ENCODE results near the gene SPATS2L. TPM values are rescaled to one million over a fixed set of nuclear protein-coding genes. Genes with fewer than 3 reads are reported as not detected.
A peak's percentile ranks its signal among the peaks of the same experiment; 100 is the strongest.

SPATS2L gene
- polyA plus RNA-seq, 2 of the 4 experiments (the other 2 are of a cell fraction) = 85.2 to 202 TPM

DNA sequence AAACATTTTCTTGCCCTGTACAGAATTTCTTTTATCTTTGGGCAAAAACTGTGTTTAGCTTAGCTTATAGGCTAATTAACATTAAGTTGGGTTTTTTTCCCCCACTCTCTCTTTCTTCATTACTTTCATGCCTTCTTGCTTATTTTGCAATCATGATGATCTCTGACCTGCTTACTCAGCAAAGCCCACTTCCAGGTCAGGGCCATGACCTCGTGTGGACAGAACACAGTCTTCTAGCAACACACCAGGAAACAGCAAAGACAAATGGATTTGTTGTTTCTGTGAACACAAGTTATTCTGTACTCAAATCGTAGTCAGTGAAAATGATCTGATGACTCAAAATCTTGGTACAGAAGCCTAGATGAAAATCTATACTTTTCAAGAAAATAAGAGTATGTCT is 60.7 kb downstream of the SPATS2L start:
- no peak for FAIRE-seq
- POLR2A ChIA-PET = no interaction called here
- ATAC-seq = no peak
- Histone ChIP-seq H3K4me2 (0 out of 3 replicates have a peak overlapping the region, but pooled peaks have one; percentile 10), H3K4me3 (no peak overlapping the region), H3K9me3 (no peaks in the 10 kb centered on the region), H3K4me1 (peaks cover 16% of the 10 kb centered on the region; the same call in 2 of the 3 replicates), H3K27ac (no peak overlapping the region)
- WGBS (ENCODE audit: missing lambda C conversion rate) = 34% methylated on average over 2 of the region's 2 CpGs
- DNase-seq (ENCODE audit: low read depth in 1 of 2, low spot score in 1 of 2) = peak in 1 of 2 experiments; percentile 17
- CTCF ChIA-PET = interaction anchor here (1.5 kb wide), 1 partner anchor 387 kb away, joined by 3 read pairs; no protein-coding TSS in a partner anchor
- TF ChIP-seq TP53 (CRISPR knock-in tag; IDR thresholded peaks at IDR 0.05) (no peak), CEBPB (IDR thresholded peaks at IDR 0.05) (peak in 1 of 2 experiments; percentile 13; a peak in 1 of 4 replicates), MAFK (IDR thresholded peaks at IDR 0.05; ENCODE audit: partially characterized antibody) (peak; percentile 77), FOSL2 (IDR thresholded peaks at IDR 0.05) (no peak), FOSL2 (CRISPR knock-in tag; IDR thresholded peaks at IDR 0.05) (no peak), POLR2AphosphoS2 (conservative IDR thresholded peaks at IDR 0.05; ENCODE audit: low read length) (no peak), RFX5 (IDR thresholded peaks at IDR 0.05) (no peak), ZC3H11A (IDR thresholded peaks at IDR 0.05) (no peak), RAD21 (conservative IDR thresholded peaks at IDR 0.05 in 1 of 2, IDR thresholded peaks at IDR 0.05 in 1 of 2) (no peak), CBX8 (IDR thresholded peaks at IDR 0.05) (no peak), ZSCAN20 (CRISPR knock-in tag; IDR thresholded peaks at IDR 0.05) (no peak), CBX2 (IDR thresholded peaks at IDR 0.05; ENCODE audit: borderline replicate concordance, low read depth) (no peak), PHF8 (IDR thresholded peaks at IDR 0.05; ENCODE audit: borderline replicate concordance, low read depth) (no peak)
- TF ChIP-seq, protein P1, sequence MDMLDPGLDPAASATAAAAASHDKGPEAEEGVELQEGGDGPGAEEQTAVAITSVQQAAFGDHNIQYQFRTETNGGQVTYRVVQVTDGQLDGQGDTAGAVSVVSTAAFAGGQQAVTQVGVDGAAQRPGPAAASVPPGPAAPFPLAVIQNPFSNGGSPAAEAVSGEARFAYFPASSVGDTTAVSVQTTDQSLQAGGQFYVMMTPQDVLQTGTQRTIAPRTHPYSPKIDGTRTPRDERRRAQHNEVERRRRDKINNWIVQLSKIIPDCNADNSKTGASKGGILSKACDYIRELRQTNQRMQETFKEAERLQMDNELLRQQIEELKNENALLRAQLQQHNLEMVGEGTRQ (IDR thresholded peaks at IDR 0.05) = no peak
- TF ChIP-seq, protein P2, sequence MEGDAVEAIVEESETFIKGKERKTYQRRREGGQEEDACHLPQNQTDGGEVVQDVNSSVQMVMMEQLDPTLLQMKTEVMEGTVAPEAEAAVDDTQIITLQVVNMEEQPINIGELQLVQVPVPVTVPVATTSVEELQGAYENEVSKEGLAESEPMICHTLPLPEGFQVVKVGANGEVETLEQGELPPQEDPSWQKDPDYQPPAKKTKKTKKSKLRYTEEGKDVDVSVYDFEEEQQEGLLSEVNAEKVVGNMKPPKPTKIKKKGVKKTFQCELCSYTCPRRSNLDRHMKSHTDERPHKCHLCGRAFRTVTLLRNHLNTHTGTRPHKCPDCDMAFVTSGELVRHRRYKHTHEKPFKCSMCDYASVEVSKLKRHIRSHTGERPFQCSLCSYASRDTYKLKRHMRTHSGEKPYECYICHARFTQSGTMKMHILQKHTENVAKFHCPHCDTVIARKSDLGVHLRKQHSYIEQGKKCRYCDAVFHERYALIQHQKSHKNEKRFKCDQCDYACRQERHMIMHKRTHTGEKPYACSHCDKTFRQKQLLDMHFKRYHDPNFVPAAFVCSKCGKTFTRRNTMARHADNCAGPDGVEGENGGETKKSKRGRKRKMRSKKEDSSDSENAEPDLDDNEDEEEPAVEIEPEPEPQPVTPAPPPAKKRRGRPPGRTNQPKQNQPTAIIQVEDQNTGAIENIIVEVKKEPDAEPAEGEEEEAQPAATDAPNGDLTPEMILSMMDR (IDR thresholded peaks at IDR 0.05) = no peak
- TF ChIP-seq, protein P3, sequence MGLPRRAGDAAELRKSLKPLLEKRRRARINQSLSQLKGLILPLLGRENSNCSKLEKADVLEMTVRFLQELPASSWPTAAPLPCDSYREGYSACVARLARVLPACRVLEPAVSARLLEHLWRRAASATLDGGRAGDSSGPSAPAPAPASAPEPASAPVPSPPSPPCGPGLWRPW (IDR thresholded peaks at IDR 0.05) = no peak

DNA sequence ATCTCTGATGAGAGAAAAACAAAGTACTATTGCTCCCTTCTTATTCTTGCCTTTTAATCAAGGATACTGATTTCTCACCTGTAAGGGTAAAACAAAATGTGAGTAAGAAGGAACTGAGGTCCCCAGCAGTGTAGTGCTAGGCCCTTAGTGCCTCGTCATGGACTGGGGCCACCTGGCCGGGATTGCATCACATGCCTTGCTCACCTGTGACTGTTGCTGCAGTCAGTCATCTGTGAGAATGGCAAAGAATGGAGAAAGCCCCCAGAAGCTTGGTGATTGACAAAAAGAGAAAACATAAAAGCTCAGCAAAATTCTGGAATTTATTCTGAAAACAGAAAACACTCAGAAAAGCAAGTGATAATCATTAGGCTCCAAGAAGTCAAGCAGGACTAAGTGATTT is 63.4 kb downstream of the SPATS2L start:
- Histone ChIP-seq H3K27ac (no peak overlapping the region), H3K4me3 (no peak overlapping the region), H3K9me3 (no peaks in the 10 kb centered on the region), H3K4me2 (no peak overlapping the region), H3K4me1 (peaks cover 42% of the 10 kb centered on the region)
- TF ChIP-seq, protein P2 (IDR thresholded peaks at IDR 0.05) = no peak
- TF ChIP-seq BHLHE40 (IDR thresholded peaks at IDR 0.05; ENCODE audit: low read depth, low read length) (no peak), CHD4 (IDR thresholded peaks at IDR 0.05; ENCODE audit: borderline replicate concordance) (no peak), JUN (IDR thresholded peaks at IDR 0.05) (no peak), ZFP36 (IDR thresholded peaks at IDR 0.05; ENCODE audit: borderline replicate concordance, partially characterized antibody) (no peak), KDM1A (IDR thresholded peaks at IDR 0.05; ENCODE audit: low read depth) (no peak), CEBPB (IDR thresholded peaks at IDR 0.05) (no peak), ESRRA (IDR thresholded peaks at IDR 0.05; ENCODE audit: borderline replicate concordance, low read length) (no peak), EP300 (IDR thresholded peaks at IDR 0.05) (no peak), MAFK (IDR thresholded peaks at IDR 0.05; ENCODE audit: partially characterized antibody) (no peak), ZSCAN20 (CRISPR knock-in tag; IDR thresholded peaks at IDR 0.05) (no peak), HOXA7 (CRISPR knock-in tag; IDR thresholded peaks at IDR 0.05) (no peak), FOXS1 (CRISPR knock-in tag; IDR thresholded peaks at IDR 0.05) (no peak), RAD21 (conservative IDR thresholded peaks at IDR 0.05 in 1 of 2, IDR thresholded peaks at IDR 0.05 in 1 of 2) (no peak), JUNB (IDR thresholded peaks at IDR 0.05) (no peak), TFCP2L1 (CRISPR knock-in tag; IDR thresholded peaks at IDR 0.05) (no peak), ZC3H11A (IDR thresholded peaks at IDR 0.05) (no peak)
- TF ChIP-seq, protein P4, sequence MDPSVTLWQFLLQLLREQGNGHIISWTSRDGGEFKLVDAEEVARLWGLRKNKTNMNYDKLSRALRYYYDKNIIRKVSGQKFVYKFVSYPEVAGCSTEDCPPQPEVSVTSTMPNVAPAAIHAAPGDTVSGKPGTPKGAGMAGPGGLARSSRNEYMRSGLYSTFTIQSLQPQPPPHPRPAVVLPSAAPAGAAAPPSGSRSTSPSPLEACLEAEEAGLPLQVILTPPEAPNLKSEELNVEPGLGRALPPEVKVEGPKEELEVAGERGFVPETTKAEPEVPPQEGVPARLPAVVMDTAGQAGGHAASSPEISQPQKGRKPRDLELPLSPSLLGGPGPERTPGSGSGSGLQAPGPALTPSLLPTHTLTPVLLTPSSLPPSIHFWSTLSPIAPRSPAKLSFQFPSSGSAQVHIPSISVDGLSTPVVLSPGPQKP (IDR thresholded peaks at IDR 0.05; ENCODE audit: low read depth, low read length) = no peak
- DNase-seq (ENCODE audit: low read depth in 1 of 2, low spot score in 1 of 2) (no peak), FAIRE-seq (no peak), ATAC-seq (no peak)
- ChIA-PET POLR2A (no interaction called here), CTCF (interaction anchor here (2.1 kb wide), 1 partner anchor 10 kb away, joined by 6 read pairs; no protein-coding TSS in a partner anchor)
- 48% methylated on average over 2 of the region's 2 CpGs for WGBS (ENCODE audit: missing lambda C conversion rate)

Measured in A549 (cell line).